Measurements from ENCODE around the gene TNFSF18.
A peak's percentile ranks its signal among the peaks of the same experiment; 100 is the strongest.

DNA sequence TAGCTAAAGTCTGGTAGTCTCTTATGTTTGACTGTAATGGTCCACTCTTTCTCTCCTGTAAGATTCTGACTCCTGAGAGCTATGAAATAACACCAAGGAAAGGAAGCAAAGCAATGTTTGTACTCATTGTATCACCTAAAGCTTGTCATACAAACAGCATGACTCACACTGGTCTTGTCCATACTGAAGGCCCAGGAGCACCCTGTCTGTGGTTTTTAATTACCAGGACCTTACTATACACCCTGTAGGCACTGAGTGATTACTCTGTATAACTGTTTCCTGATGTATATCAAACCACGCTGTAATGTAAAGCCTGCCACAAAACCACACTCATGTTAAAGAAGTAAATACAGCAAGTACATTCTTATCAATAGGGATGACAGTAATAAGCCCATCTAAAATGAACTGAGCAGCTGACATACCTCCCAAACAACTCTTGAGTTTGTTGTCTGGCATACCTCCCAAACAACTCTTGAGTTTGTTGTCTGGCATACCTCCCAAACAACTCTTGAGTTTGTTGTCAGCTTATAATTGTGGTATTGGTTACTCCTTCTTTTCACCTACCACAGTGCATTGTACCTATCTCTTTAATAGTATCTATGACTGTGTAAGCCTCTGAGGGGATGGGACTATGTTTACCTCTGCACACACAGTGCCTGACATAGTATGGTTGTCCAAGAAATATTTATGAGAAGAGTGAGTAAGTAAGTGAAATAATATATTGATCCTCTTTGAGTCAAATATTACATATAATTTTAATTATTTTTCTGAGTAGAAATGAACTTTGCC lies 11.6 kb upstream of the TNFSF18 start:
- TF ChIP-seq, protein P1, sequence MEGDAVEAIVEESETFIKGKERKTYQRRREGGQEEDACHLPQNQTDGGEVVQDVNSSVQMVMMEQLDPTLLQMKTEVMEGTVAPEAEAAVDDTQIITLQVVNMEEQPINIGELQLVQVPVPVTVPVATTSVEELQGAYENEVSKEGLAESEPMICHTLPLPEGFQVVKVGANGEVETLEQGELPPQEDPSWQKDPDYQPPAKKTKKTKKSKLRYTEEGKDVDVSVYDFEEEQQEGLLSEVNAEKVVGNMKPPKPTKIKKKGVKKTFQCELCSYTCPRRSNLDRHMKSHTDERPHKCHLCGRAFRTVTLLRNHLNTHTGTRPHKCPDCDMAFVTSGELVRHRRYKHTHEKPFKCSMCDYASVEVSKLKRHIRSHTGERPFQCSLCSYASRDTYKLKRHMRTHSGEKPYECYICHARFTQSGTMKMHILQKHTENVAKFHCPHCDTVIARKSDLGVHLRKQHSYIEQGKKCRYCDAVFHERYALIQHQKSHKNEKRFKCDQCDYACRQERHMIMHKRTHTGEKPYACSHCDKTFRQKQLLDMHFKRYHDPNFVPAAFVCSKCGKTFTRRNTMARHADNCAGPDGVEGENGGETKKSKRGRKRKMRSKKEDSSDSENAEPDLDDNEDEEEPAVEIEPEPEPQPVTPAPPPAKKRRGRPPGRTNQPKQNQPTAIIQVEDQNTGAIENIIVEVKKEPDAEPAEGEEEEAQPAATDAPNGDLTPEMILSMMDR (conservative IDR thresholded peaks at IDR 0.05; ENCODE audit: low read length) = no peak
- 0 out of 2 replicates have a peak, but pooled peaks have one; percentile 44 for TF ChIP-seq EZH2phosphoT487 (IDR thresholded peaks at IDR 0.05; ENCODE audit: borderline replicate concordance)
